Esophagus (tissue), 2 donors: ENCODE measurements around the gene ZNF586. TPM values are rescaled to one million over a fixed set of nuclear protein-coding genes. Genes with fewer than 3 reads are reported as not detected.
A peak's percentile ranks its signal among the peaks of the same experiment; 100 is the strongest.
"Not testable (repeated sequence)": the region's sequence is repeated elsewhere in the genome, so short reads cannot be mapped to it uniquely, and the experiment has no call there.

Source experiments
- H3K27ac ChIP-seq, 2 donors: one replicate each; pipeline ENCODE4 v1.5.1; 2013; ENCODE audit warnings: low read depth in 2 of 2, mild to moderate bottlenecking in 2 of 2, inconsistent platforms in 1 of 2, low read length in 1 of 2, moderate library complexity in 1 of 2
- H3K27me3 ChIP-seq, 2 donors: one replicate each; pipeline ENCODE4 v1.6.1; 2013; ENCODE audit warnings: low read length in 2 of 2, control low read depth in 1 of 2, mild to moderate bottlenecking in 1 of 2; ENCODE audit not compliant: insufficient read depth in 2 of 2, control insufficient read depth in 1 of 2
- H3K36me3 ChIP-seq, 2 donors: one replicate each; pipeline ENCODE4 v1.6.1; 2013; ENCODE audit warnings: low read length in 1 of 2; ENCODE audit not compliant: control insufficient read depth in 2 of 2, insufficient read depth in 2 of 2
- H3K4me1 ChIP-seq, 2 donors: one replicate each; pipeline ENCODE4 v1.6.1; 2013; ENCODE audit warnings: low read length in 1 of 2; ENCODE audit not compliant: control insufficient read depth in 2 of 2, insufficient read depth in 2 of 2
- H3K4me3 ChIP-seq, 2 donors: one replicate each; pipeline ENCODE4 v1.5.1; 2013; ENCODE audit warnings: low read length in 2 of 2, mild to moderate bottlenecking in 2 of 2, low read depth in 1 of 2, moderate library complexity in 1 of 2
- H3K9me3 ChIP-seq, 2 donors: one replicate each; pipeline ENCODE4 v1.6.1; 2013; ENCODE audit warnings: mild to moderate bottlenecking in 2 of 2, low read depth in 1 of 2, low read length in 1 of 2, moderate library complexity in 1 of 2; ENCODE audit not compliant: control insufficient read depth in 2 of 2, insufficient read depth in 1 of 2
- WGBS, 2 donors: extraction: QIAGEN DNeasy Blood & Tissue Kit; methylation state at CpG; one replicate each; pipeline ENCODE4 v1.1.7; 2013; 5-methylcytosine and 5-hydroxymethylcytosine counted together
- polyA plus RNA-seq, 2 donors: library from polyadenylated mRNA; stranded (reverse); fragments of 200-250 nt; gene quantifications; one replicate each; pipeline ENCODE4 v1.2.3, GENCODE V29; 2013
- donor health status: healthy with polysubstance abuse.
- donor health status: Bipolar disorder and iron deficiency.

ZNF586 gene
- polyA plus RNA-seq, 2 donors: 5.0 to 5.4 TPM

GRCh38 chr19:57812226-57812625, 42.8 kb downstream of the ZNF586 start:
- Histone ChIP-seq H3K4me3 (no peak overlapping the region), H3K9me3 (no peaks in the 10 kb centered on the region), H3K4me1 (peaks cover 2 to 7% of the 10 kb centered on the region in 2 donors), H3K27ac (no peak overlapping the region), H3K27me3 (no peaks in the 10 kb centered on the region), H3K36me3 (peaks cover 8% of the 10 kb centered on the region in 2 donors)
- WGBS, 2 donors: 71 to 83% methylated on average over 3 of the region's 3 CpGs

DNA sequence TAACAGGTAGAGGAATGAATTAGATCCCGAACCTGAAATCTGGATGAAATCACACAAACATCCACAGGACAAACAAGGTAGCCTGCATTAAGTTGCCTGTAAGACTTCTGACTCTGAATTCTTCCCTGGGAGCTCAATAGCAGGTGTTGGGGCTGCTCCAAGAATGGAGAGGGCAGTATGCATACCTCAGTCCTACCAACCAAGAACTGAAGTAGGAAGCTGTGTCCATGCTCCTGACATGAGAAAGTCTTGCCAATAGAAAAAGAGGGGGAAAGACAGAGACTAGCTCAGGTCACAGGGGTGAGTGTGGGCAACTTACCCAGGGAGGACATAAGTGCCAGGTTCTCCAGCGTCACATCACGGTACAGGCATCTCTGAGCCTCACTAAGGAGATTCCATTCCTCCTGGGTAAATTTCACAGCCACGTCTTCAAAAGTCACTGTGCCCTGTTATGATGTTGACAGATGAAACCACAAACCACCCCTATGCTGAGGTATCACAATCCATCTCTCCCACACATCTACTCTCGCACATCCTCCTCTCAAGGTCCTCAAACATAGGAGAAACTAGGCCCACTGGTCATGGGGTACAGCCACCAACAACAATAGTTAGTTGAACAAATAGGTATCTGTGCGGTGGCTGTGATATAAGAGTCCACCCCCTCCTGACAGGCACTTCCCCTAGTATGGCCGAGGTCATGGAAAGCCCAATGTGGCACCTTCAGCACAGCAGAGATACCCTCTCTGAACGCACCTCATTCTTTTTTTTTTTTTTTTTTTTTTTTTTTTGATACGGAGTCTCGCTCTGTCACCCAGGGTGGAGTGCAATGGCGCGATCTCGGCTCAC, 43.7 kb downstream of the ZNF586 start:
- H3K27me3 ChIP-seq, H3K4me1 ChIP-seq, H3K36me3 ChIP-seq, H3K27ac ChIP-seq, H3K9me3 ChIP-seq: not testable (repeated sequence)
- peak overlapping the region; percentile 91 for H3K4me3 ChIP-seq
- WGBS, 2 donors: 85 to 88% methylated on average over 10 to 13 of the region's 13 CpGs

DNA sequence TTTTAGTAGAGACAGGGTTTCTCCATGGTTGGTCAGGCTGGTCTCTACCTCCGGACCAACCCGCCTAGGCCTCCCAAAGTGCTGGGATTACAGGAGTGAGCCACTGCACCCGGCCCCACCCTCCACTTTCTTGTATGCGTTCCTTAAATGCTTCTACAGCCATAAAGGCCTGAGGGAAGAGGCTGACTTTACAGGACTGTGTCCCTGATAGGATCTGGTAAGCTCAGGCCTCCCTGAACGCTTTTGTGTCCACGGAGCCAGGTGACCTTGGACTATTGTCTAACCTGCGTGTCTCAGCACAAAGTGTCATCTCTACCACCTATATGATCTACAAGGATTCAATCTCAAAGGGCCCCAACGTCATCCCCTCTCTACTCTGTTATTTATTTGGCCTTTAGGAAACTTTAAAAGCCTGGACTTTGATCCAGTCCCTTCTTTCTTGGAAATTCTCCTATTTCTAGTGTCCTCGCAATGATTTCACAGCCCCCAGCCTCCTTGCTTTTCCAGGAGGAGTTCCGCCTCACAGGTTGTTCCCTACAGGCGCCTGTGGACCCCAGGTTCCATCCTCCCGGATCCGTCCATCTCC, 44.5 kb downstream of the ZNF586 start:
- Histone ChIP-seq H3K27ac (peak overlapping the region; percentile 84 to 96), H3K4me1 (peaks cover 2 to 7% of the 10 kb centered on the region in 2 donors), H3K27me3 (no peaks in the 10 kb centered on the region), H3K4me3 (peak overlapping the region; percentile 91), H3K36me3 (peaks cover 2 to 4% of the 10 kb centered on the region in 2 donors), H3K9me3 (no peaks in the 10 kb centered on the region)
- WGBS, 2 donors: 18 to 23% methylated on average over 13 of the region's 13 CpGs

- Histone ChIP-seq H3K27ac (peak within 1 kb of the TSS; percentile 84 to 96), H3K9me3 (no peaks in the 10 kb centered on the region)
- WGBS, 2 donors: 1% methylated on average over 50 of the region's 50 CpGs
Measured at GRCh38 chr19:57814505-57815246, 45.2 kb downstream of the ZNF586 start, which contains the start of gene ZNF552. ZNF552 (minus strand) TSS chr19:57814913; CDS start chr19:57814743, 170 bp downstream.

GRCh38 chr19:57815247-57816075, 46.0 kb downstream of the ZNF586 start:
- Histone ChIP-seq H3K36me3 (peaks cover 2% of the 10 kb centered on the region in 2 donors), H3K4me3 (peak overlapping the region in 1 of 2 donors; percentile 91), H3K27me3 (no peaks in the 10 kb centered on the region), H3K9me3 (no peaks in the 10 kb centered on the region), H3K4me1 (peaks cover 2 to 7% of the 10 kb centered on the region in 2 donors), H3K27ac (peak overlapping the region; percentile 8 to 59)
- 73 to 84% methylated on average over 17 of the region's 17 CpGs for WGBS, 2 donors

More at GRCh38 chr19:57814505-57815246, 45.2 kb downstream of the ZNF586 start, which contains the start of gene ZNF552:
- peak within 1 kb of the TSS; percentile 91 for H3K4me3 ChIP-seq
- peaks cover 2 to 7% of the 10 kb centered on the region in 2 donors for H3K4me1 ChIP-seq
- H3K36me3 ChIP-seq: peaks cover 2 to 4% of the 10 kb centered on the region in 2 donors
- no peaks in the 10 kb centered on the region for H3K27me3 ChIP-seq

DNA sequence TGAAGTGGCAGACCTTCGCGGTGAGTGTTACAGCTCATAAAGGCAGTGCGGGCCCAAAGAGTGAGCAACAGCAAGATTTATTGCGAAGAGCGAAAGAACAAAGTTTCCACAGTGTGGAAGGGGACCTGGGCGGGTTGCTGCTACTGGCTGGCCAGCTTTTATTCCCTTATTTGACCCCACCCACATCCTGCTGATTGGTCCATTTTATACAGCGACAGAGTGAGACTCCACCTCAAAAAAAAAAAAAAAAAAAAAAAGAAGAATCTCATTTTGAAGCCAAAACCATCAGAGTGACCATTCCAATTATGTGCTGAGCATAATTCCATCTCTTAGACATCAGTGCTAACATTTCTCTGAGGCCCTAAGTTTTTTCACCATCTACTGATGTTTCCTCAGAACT, 47.2 kb downstream of the ZNF586 start:
- no peaks in the 10 kb centered on the region for H3K9me3 ChIP-seq
- WGBS, 2 donors: 86 to 95% methylated on average over 7 of the region's 7 CpGs
- peaks cover 4 to 10% of the 10 kb centered on the region in 2 donors for H3K4me1 ChIP-seq
- no peaks in the 10 kb centered on the region for H3K36me3 ChIP-seq
- H3K27ac ChIP-seq: no peak overlapping the region
- H3K27me3 ChIP-seq: no peaks in the 10 kb centered on the region
- no peak overlapping the region for H3K4me3 ChIP-seq

DNA sequence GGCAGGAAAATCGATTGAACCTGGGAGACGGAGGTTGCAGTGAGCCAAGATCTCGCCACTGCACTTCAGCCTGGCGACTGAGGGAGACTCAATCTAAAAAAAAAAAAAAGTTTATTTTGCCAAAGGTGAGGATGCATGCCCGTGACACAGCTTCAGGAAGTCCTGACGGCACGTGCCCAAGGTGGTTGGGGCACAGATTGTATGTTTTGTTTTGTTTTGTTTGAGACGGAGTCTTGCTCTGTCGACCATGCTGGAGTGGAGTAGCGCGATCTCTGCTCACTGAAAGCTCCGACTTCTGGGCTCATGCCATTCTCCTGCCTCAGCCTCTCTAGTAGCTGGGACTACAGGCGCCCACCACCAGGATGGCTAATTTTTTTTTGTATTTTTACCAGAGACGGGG, 48.5 kb downstream of the ZNF586 start:
- Histone ChIP-seq H3K4me3 (no peak overlapping the region), H3K27ac (no peak overlapping the region), H3K27me3 (no peaks in the 10 kb centered on the region), H3K36me3 (no peaks in the 10 kb centered on the region), H3K4me1 (peaks cover 4 to 8% of the 10 kb centered on the region in 2 donors), H3K9me3 (no peaks in the 10 kb centered on the region)
- 95 to 96% methylated on average over 14 of the region's 14 CpGs for WGBS, 2 donors

GRCh38 chr19:57818378-57818777, 48.9 kb downstream of the ZNF586 start:
- no peaks in the 10 kb centered on the region for H3K27me3 ChIP-seq
- H3K4me1 ChIP-seq: peaks cover 4 to 7% of the 10 kb centered on the region in 2 donors
- H3K9me3 ChIP-seq: no peaks in the 10 kb centered on the region
- 91 to 95% methylated on average over 7 of the region's 7 CpGs for WGBS, 2 donors
- no peak overlapping the region for H3K4me3 ChIP-seq
- H3K27ac ChIP-seq: no peak overlapping the region
- no peaks in the 10 kb centered on the region for H3K36me3 ChIP-seq
